ENCODE results near the gene SLC23A3. TPM values are rescaled to one million over a fixed set of nuclear protein-coding genes. Genes with fewer than 3 reads are reported as not detected.

The SLC23A3 gene
- total and polyA plus RNA-seq, 9 of the 15 experiments (the other 6 are each of a cell fraction or from before 2014, with no cell fraction given), result 0.06 to 0.64 (median 0.16) TPM

DNA sequence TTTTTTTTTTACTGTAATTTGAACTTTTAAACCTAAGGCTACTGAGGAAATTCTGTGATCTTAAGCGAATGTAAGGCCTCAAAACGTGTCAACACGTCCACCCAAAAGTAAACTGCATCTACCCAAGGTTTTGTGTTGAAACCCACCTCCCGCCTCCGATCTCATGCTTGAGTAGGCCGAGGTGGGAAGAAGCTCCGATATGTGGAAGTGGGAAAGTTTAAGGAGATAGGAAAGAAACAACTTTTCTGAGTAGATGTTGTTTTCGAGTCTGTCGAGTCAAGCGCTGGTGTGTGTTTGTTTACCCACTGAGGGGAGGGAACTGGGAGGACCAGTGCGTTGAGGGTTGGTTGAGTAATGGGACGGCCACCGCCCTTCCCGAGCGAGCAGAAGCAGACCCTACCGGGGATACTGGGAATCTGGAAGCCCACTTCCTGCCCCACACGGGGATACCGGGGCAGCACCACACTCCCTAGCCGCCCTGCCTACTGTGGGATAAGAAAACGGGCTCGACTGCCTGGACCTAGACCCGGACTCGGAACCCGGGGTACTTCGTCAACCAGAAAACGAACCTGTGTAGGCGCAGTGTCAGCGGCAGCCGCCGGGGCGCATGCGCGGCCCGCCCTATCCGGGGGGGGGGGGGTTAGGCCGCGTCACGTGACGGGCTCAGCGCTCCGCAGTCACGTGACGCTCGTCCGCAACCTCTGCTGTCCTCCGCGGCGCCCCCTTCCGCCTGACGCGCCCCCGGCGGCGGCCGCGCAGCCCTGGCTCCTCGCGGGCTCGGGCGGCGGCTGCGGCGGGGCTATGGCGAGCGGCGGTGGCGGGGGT lies 7.9 kb upstream of the SLC23A3 start, which contains the start of gene RETREG2 (continued):
- TF ChIP-seq, protein P1, sequence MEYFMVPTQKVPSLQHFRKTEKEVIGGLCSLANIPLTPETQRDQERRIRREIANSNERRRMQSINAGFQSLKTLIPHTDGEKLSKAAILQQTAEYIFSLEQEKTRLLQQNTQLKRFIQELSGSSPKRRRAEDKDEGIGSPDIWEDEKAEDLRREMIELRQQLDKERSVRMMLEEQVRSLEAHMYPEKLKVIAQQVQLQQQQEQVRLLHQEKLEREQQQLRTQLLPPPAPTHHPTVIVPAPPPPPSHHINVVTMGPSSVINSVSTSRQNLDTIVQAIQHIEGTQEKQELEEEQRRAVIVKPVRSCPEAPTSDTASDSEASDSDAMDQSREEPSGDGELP (CRISPR knock-in tag; IDR thresholded peaks at IDR 0.05; ENCODE audit: borderline replicate concordance), result peak; percentile 19; the same call in 1 of the 2 replicates
- TF ChIP-seq, protein P2, sequence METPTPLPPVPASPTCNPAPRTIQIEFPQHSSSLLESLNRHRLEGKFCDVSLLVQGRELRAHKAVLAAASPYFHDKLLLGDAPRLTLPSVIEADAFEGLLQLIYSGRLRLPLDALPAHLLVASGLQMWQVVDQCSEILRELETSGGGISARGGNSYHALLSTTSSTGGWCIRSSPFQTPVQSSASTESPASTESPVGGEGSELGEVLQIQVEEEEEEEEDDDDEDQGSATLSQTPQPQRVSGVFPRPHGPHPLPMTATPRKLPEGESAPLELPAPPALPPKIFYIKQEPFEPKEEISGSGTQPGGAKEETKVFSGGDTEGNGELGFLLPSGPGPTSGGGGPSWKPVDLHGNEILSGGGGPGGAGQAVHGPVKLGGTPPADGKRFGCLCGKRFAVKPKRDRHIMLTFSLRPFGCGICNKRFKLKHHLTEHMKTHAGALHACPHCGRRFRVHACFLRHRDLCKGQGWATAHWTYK (CRISPR knock-in tag; IDR thresholded peaks at IDR 0.05), result no peak
- TF ChIP-seq KDM2B (CRISPR knock-in tag; IDR thresholded peaks at IDR 0.05) (no peak), ERF (CRISPR knock-in tag; IDR thresholded peaks at IDR 0.05) (0 out of 2 replicates have a peak, but pooled peaks have one; percentile 33), ZNF444 (CRISPR knock-in tag; IDR thresholded peaks at IDR 0.05) (no peak), NONO (IDR thresholded peaks at IDR 0.05; ENCODE audit: low read depth in 2 of 2, low read length in 1 of 2) (0 out of 4 replicates have a peak, but pooled peaks of 1 of the 2 experiments have one; percentile 8), KAT2B (IDR thresholded peaks at IDR 0.05; ENCODE audit: low read depth, low read length) (no peak), PHB (CRISPR knock-in tag; IDR thresholded peaks at IDR 0.05) (no peak), ZNF431 (CRISPR knock-in tag; IDR thresholded peaks at IDR 0.05) (no peak), PTBP1 (IDR thresholded peaks at IDR 0.05; ENCODE audit: low read depth, low read length) (no peak), ETV6 (IDR thresholded peaks at IDR 0.05; ENCODE audit: borderline replicate concordance in 1 of 2, low read depth in 2 of 2, low read length in 1 of 2) (no peak), ETV6 (CRISPR knock-in tag; IDR thresholded peaks at IDR 0.05; ENCODE audit: borderline replicate concordance) (no peak), SRSF3 (IDR thresholded peaks at IDR 0.05; ENCODE audit: insufficient read depth, low read length) (no peak), CXXC5 (CRISPR knock-in tag; IDR thresholded peaks at IDR 0.05) (peak; percentile 94)
- TF ChIP-seq, protein P3, sequence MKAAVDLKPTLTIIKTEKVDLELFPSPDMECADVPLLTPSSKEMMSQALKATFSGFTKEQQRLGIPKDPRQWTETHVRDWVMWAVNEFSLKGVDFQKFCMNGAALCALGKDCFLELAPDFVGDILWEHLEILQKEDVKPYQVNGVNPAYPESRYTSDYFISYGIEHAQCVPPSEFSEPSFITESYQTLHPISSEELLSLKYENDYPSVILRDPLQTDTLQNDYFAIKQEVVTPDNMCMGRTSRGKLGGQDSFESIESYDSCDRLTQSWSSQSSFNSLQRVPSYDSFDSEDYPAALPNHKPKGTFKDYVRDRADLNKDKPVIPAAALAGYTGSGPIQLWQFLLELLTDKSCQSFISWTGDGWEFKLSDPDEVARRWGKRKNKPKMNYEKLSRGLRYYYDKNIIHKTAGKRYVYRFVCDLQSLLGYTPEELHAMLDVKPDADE (conservative IDR thresholded peaks at IDR 0.05; ENCODE audit: control insufficient read depth, low read depth, low read length), result peak; percentile 53; the same call in 1 of the 2 replicates
- TF ChIP-seq, protein P4, sequence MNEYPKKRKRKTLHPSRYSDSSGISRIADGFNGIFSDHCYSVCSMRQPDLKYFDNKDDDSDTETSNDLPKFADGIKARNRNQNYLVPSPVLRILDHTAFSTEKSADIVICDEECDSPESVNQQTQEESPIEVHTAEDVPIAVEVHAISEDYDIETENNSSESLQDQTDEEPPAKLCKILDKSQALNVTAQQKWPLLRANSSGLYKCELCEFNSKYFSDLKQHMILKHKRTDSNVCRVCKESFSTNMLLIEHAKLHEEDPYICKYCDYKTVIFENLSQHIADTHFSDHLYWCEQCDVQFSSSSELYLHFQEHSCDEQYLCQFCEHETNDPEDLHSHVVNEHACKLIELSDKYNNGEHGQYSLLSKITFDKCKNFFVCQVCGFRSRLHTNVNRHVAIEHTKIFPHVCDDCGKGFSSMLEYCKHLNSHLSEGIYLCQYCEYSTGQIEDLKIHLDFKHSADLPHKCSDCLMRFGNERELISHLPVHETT (CRISPR knock-in tag; conservative IDR thresholded peaks at IDR 0.05 in 1 of 2, IDR thresholded peaks at IDR 0.05 in 1 of 2), result no peak; a peak in 1 of 4 replicates
- TF ChIP-seq, protein P5, sequence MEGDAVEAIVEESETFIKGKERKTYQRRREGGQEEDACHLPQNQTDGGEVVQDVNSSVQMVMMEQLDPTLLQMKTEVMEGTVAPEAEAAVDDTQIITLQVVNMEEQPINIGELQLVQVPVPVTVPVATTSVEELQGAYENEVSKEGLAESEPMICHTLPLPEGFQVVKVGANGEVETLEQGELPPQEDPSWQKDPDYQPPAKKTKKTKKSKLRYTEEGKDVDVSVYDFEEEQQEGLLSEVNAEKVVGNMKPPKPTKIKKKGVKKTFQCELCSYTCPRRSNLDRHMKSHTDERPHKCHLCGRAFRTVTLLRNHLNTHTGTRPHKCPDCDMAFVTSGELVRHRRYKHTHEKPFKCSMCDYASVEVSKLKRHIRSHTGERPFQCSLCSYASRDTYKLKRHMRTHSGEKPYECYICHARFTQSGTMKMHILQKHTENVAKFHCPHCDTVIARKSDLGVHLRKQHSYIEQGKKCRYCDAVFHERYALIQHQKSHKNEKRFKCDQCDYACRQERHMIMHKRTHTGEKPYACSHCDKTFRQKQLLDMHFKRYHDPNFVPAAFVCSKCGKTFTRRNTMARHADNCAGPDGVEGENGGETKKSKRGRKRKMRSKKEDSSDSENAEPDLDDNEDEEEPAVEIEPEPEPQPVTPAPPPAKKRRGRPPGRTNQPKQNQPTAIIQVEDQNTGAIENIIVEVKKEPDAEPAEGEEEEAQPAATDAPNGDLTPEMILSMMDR (IDR thresholded peaks at IDR 0.05 in 2 of 3, conservative IDR thresholded peaks at IDR 0.05 in 1 of 3; ENCODE audit: insufficient read depth in 2 of 3, low read depth in 1 of 3, low read length in 3 of 3), result peak in 2 of 3 experiments; percentile 42 to 49; a peak in 2 of 6 replicates
- TF ChIP-seq, protein P6, sequence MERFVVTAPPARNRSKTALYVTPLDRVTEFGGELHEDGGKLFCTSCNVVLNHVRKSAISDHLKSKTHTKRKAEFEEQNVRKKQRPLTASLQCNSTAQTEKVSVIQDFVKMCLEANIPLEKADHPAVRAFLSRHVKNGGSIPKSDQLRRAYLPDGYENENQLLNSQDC (CRISPR knock-in tag; IDR thresholded peaks at IDR 0.05), result no peak
